GM21619 (cell line): ENCODE measurements around the gene C7orf57.
A peak's percentile ranks its signal among the peaks of the same experiment; 100 is the strongest.
"Not testable (repeated sequence)": the region's sequence is repeated elsewhere in the genome, so short reads cannot be mapped to it uniquely, and the experiment has no call there.

Experiments used
- ATAC-seq: cut with Tn5 transposase; IDR thresholded peaks from one replicate; pipeline ENCODE4 v1.9.1; 2021; ENCODE audit not compliant: unreplicated experiment

The C7orf57 gene

GRCh38 chr7:48033922-48034321 lies 1.4 kb upstream of the C7orf57 start:
- no peak for ATAC-seq

- ATAC-seq = peak; percentile 6
These were observed 680 bp downstream of the C7orf57 start for GRCh38 chr7:48035967-48036478.

DNA sequence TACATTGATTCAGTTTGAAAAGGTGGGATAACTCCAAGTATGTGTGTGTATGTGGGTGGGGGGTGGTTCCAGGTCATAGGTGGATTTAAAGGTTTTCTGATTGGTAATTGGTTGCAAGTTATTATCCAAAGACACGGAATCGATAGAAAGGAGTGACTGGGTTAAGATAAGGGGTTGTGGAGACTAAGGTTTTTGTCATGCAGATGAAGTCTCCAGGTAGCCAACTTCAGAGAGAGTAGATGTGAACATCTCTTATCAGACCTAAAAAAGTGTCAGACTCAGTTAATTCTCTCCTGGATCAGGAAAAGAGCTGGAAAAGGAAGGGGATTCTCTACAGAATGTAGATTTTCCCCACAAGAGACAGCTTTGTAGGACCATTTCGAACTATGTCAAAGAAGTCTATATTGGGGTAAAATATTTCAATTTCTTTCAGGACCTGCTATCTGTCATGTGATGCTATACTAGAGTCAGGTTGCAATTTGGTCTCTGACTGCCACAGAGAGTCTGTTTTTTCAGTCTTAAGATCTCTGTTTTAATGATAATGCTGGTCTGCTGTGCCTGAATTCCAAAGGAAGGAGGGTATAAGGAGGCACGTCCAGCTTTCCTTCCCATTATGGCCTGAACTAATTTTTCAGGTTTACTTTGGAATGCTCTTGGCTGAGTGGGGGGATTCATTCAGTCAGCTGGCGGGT lies 3.6 kb downstream of the C7orf57 start:
- no peak for ATAC-seq

GRCh38 chr7:48040944-48041652 lies 5.8 kb downstream of the C7orf57 start:
- ATAC-seq = no peak

DNA sequence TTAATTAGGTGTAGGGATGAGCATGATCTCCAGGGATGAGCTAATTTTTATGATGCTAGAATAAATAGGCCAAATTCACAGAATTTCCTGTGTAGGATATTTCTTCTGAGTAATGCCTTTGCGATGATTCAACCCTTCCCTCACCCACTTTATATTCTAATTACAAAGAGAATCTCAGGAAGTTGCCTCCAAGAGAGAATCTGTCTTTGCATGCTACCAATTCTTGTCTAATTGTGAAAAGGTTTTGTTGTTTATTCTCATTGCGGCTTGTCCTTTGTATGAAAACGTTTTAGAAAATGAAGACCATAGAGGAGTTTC lies 6.3 kb downstream of the C7orf57 start:
- no peak for ATAC-seq

GRCh38 chr7:48042216-48042615 lies 6.9 kb downstream of the C7orf57 start:
- no peak for ATAC-seq

DNA sequence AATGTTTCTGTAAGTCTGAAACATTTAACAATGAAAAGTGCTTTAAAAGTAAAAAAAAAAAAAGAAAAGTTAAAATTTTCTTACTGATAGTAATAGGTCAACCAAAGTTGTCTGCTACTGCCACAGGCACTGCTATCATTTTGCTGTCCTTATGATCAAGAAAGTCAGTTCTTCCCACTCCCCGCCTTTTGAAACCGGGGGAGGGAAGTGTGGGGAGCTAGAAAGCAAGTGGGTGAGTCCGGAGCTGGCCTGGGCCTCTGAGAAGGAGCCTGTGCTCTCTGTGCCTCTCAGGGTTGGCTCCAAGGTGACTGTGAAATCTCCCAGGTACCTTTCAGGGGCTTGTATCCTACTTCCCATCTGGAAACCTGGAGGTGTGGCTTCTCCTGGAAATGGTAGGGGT lies 7.3 kb downstream of the C7orf57 start:
- ATAC-seq = no peak

DNA sequence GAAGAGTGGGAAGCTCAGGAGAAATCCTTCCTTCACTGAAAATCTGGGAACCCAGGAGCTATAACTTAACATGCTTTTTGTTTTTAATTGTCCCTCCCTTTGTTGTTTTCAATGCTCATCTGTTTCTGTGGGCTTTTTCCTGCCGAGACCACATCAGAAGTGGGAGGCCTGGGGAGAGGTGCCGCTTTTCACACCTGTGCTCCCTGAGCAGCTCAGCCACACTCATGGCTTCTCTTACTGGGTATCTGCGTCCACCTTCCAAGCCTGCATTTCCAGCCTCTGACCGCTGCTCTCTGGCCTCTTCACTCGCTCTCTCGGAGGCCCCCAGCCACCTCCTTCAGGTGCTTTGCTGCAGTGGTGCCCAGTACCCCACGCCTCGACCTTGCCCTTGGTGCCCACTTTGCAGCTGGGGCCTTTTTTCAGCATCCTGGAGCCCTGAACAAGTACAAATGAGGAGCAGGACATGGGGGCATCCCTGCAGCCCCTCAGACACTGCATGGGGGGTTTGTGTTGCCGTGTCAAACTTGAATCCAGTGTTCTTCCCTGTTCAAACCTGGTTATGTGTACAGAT lies 9.9 kb downstream of the C7orf57 start:
- ATAC-seq = no peak

- ATAC-seq = peak; percentile 57
These were observed 11.1 kb downstream of the C7orf57 start for GRCh38 chr7:48046458-48046857.

- no peak for ATAC-seq
These were observed 12.8 kb downstream of the C7orf57 start for GRCh38 chr7:48048113-48048512.

DNA sequence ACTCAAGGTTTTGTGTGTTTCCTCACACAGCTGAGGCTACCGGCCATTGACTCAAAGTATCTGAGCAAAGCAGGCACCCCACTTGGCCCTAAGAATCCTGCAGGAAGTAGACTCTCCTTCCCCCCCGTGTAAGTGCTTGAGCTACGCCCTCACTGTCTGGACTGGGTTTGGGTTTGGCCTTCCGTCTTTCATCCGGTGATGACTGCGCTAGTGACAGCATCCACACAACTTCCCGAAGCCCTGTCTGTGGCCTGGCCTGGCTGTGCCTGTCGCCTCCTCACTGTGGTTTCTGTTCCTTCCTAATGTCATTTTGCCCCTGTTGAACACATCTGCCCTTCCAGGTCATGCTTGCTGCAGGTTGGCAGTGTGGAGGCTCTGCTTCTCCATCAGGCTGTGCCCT lies 14.5 kb downstream of the C7orf57 start:
- no peak for ATAC-seq

DNA sequence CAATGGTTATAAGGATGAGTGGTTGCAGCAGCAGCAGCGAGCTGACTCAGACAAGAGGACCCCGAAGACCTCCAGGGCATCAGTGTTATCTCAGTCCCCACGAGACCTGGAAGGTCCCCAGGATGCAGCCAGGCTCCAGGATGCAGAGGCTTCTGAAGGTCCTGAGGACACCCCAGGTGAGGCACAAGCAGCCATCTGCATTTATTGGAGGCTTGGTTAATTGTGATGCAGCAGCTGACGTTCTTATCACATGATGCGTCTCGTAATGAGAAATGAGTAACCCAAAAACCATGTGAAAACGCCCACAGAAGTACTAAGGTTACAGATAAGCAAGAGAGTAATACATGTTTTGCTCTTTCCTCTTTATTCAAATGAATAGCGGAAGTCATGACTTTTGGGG lies 17.4 kb downstream of the C7orf57 start:
- peak; percentile 84 for ATAC-seq

GRCh38 chr7:48053736-48054135 lies 18.4 kb downstream of the C7orf57 start:
- ATAC-seq = no peak

- no peak for ATAC-seq
These were observed 23.6 kb downstream of the C7orf57 start for GRCh38 chr7:48058990-48059389.

DNA sequence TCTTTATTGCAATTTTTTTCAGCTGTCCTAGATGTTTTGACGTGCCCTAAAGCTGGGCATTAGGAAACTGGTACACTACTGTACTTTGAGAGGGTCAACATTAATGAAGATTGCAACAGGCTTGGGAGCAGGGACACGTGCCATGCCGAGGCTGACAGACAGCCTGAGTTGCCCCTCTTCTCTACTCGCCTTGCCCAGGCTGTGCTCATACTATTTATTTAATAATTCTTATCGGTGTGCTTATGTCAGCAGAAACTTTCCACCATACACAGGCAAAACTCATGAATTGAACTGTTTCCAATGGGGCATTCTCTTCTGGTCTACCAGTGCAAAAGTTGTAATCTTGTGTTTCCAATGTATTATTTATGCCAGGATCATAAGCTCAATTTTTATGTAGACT lies 24.4 kb downstream of the C7orf57 start:
- no peak for ATAC-seq

DNA sequence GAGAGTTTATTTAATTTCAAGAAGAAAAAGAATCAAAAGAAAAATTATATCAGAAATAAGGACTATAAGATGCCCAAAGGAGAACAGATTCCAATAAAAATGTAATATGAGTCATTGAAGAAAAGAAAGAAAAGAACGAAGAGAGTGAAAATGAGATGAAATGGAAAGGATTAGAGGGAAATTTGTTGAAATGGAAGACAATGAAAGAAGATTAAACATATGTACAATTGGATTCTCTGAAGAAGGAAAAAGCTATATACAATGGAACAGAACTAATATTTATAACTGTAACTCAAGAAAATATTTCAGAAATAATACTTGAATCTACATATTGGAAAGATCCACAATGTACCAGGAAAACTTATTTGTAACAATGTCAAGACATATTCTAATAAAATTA lies 28.6 kb downstream of the C7orf57 start:
- no peak for ATAC-seq

GRCh38 chr7:48067475-48067874 lies 32.1 kb downstream of the C7orf57 start:
- no peak for ATAC-seq

DNA sequence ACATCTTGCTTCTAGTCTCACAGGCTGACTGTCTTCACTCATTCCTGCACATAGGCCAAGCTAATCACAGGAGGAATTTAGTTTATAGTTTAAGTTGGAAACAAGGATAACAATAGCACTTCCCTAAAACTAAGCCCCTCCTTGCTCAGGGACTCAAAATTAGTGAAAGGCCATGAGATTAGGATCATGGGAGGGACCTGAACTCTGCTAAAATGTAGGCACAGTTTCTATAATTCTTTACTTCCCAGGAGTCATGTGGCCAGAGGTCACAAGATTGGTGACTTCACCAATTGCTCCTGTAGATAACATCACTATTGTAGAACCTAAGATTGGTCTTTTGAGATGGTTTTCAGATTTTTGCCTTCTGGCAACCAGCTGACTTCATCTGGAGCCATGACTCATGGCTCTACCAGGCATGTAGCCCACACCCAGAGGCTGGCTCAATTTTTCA lies 38.9 kb downstream of the C7orf57 start:
- ATAC-seq = no peak

DNA sequence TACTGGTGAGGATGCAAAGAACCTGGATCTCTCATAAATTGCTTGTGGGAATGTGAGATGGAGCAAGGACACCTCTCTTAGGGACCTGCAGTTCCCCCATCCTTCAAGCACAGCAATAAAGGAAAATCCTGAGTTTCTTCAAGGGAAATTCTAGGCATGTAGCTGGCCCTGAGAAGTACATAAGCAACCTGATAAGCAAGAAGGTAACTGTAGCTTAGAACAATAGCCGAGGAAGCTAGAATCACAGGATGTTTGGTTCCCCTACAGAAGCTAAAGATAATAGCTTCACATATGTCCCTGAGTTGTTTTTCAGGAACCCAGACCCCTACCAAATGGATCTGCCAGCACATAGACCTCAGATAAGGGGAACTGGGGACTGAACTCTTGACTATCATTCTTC lies 42.1 kb downstream of the C7orf57 start:
- no peak for ATAC-seq

- ATAC-seq = no peak
These were observed 43.1 kb downstream of the C7orf57 start for GRCh38 chr7:48078470-48078869.

DNA sequence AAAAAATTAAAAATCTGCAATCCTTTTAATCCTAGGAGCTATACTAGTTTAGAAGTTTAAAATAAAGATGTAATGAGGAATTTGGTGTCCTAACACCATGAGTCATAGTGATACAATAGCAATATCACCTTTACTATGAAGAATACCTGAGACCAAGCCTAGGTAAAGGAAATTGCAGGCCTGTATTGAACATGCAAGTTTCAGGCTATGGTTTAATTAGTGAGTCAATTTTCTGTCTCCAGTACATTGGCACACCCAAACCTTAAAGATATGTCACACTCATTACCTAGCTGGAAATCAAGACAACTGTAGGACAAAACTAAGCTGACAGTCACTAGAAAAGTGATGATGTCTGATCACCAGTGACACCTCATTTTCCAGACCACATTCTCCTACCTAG lies 47.0 kb downstream of the C7orf57 start:
- ATAC-seq = not testable (repeated sequence)

- no peak for ATAC-seq
These were observed 47.9 kb downstream of the C7orf57 start for GRCh38 chr7:48083114-48083830.
